A549 (cell line): Measurements from ENCODE around the gene SEC16A.

Experiments used
- RCOR1 ChIP-seq: fragments of 150-350 bp; IDR thresholded peaks from 2 replicates; pipeline ENCODE4 v1.6.1; 2014; ENCODE audit warnings: antibody characterized with exemption, low read length, low read depth
- TF ChIP-seq, protein P1 (sequence below): fragments of >200 bp; sonication (Bioruptor Twin); formaldehyde crosslinking; IDR thresholded peaks from 3 replicates; pipeline ENCODE4 v1.5.1; 2016
- TF ChIP-seq, protein P2 (sequence below): IDR thresholded peaks from 2 replicates; pipeline ENCODE4 v1.6.1; 2012

DNA sequence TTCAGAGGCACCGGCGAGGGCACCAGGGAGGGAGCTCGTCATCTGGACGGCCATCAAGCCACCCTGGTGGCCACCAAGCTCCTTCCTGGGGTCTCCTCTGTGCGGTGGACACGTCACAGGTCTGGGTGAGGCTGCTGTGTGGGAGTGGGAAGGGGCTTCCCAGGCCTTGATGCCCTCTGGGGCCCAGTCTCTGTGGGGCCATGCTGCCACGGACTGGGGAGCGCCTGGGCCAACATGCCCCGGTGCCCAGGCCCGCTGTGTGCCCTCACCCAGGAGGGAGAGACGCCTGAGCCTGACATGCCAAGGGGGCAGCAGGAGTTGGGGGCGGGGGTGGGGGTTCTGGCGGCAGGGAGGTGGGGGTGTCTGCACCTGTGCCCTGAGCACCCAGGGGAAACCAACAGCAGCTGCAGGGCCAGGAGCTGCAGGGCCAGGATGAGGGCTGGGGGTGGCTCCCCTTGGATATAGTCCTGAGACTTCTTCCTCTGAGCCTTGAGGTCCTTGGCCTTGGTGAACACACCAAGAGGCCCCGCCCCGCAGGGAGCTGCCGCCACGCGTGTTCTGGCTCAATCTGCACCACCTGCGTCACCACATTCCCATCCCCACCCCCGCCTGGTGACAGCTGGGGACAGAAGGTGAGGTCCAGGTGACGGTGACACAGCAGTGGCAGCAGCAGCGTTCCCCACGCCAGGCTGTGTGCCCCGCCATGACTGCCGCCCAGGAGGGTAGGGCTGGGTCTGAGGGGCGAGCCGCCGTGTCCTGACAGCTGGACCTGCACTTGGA is 15.3 kb upstream of the SEC16A start:
- TF ChIP-seq, protein P1, sequence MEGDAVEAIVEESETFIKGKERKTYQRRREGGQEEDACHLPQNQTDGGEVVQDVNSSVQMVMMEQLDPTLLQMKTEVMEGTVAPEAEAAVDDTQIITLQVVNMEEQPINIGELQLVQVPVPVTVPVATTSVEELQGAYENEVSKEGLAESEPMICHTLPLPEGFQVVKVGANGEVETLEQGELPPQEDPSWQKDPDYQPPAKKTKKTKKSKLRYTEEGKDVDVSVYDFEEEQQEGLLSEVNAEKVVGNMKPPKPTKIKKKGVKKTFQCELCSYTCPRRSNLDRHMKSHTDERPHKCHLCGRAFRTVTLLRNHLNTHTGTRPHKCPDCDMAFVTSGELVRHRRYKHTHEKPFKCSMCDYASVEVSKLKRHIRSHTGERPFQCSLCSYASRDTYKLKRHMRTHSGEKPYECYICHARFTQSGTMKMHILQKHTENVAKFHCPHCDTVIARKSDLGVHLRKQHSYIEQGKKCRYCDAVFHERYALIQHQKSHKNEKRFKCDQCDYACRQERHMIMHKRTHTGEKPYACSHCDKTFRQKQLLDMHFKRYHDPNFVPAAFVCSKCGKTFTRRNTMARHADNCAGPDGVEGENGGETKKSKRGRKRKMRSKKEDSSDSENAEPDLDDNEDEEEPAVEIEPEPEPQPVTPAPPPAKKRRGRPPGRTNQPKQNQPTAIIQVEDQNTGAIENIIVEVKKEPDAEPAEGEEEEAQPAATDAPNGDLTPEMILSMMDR = no peak
- TF ChIP-seq, protein P2, sequence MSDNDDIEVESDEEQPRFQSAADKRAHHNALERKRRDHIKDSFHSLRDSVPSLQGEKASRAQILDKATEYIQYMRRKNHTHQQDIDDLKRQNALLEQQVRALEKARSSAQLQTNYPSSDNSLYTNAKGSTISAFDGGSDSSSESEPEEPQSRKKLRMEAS = no peak
- no peak for TF ChIP-seq RCOR1
